HG03095 (cell line): ENCODE measurements around the gene VANGL2.

Experiments used
- ATAC-seq: cut with Tn5 transposase; IDR thresholded peaks from one replicate; pipeline ENCODE4 v1.9.1; 2021; ENCODE audit warnings: moderate library complexity; ENCODE audit not compliant: unreplicated experiment

Gene VANGL2

DNA sequence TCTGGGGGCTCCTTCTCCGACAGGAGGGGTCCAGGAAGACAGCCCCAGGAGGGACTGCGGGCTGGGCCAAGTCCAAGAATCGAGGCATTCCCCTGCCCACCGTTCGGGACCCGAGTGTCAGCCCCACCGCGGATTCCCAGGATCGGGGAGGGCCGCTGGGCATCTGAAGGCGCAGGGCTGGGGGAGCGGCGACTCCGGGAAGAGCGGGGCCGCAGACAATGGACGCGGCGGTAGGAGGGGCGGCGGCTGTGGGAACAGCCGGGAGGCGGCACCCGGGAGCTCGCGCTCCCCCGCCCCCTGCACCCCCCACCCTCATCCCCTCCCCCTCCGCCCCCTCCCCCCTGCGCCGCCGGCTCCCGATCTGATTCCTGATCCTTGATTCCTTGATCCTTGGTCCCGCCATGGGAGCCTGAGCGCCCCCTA is at the start of gene VANGL2:
VANGL2 (plus strand) TSS at position 342 of the 423 bp plus-strand sequence. CDS start 15,274 bp downstream, outside the sequence.
- no peak for ATAC-seq

DNA sequence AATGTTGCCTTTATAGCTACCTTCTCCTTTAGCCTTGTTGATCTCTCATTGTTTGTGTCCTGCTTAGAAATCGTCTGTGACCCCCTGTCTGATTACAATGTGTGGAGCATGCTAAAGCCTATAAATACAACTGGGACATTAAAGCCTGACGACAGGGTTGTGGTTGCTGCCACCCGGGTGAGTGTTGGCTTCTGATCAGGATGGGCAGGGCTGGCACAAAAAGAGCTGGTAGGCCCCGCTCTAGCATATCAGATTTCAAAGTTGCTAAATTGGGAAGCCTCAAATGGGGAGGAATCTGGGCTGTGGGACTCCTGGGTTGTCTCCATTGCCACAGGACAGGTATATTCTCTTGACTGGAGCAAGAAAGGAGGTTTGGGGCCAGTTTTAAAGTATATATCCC is 48.7 kb upstream of the VANGL2 start:
- no peak for ATAC-seq

DNA sequence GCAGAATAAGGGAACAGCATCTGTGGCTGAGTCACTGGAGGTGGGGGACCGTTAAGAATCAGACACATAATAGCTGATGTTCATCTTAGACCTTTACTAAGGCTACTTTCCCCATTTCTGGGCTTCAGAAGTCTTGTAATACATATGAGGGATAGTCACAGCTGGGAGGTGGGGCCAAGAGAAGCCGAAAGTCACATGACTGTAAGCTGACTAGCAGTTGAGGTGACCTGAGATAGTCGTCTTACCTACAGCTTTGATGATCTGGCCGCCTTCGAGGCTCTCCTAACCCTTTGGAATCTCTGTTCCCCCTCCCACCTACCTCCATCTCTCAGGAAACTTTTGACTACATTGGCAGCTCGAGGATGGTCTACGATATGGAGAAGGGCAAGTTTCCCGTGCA is 47.8 kb upstream of the VANGL2 start:
- ATAC-seq: no peak

DNA sequence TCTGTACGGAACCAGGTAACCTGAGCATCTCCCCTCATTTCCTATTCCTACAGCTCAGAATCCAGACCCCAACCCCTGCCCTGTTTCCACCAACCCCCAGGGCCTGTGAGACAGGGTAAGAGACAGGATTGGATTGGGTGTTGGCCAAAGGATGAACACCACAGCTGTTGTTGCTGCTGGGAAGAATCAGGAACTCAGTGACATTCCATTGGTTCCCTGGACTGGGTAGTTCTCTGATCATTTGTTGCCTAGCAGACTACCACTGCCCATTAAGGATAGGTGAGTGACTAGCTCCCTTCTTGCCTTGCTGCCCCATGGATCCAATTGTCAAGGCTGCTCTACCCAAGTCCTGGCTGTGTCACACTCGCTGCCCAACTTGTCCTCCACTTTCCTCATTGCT is 47.1 kb upstream of the VANGL2 start:
- ATAC-seq: no peak

DNA sequence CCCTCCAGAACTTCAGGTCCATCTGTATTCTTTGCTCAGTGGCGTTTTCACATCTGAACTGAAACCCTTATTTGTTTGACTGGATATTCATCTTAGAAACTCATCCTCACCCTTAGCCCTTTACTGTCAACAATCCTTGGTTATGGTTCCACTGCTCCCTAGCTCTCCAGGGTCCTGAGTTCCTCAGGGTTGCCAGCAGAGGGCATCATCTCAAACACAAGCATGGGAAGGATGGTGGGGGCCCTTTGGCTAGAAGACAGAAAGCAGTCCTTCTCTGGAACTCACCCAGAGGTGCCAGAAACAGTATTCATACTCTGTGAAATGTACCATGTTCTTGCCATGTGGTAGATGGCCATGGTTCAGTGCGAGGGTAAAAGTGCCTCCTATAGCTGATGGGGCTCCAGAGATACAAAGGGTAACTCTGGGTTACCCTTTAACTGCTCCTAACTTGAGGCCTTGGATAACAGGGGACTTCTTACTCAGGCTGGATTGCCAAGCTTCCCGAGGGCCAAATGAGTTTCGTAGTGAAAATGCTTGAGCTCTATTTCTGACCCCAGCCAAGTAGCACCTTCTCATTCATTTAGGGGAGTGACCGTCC is 45.9 kb upstream of the VANGL2 start:
- ATAC-seq: no peak

DNA sequence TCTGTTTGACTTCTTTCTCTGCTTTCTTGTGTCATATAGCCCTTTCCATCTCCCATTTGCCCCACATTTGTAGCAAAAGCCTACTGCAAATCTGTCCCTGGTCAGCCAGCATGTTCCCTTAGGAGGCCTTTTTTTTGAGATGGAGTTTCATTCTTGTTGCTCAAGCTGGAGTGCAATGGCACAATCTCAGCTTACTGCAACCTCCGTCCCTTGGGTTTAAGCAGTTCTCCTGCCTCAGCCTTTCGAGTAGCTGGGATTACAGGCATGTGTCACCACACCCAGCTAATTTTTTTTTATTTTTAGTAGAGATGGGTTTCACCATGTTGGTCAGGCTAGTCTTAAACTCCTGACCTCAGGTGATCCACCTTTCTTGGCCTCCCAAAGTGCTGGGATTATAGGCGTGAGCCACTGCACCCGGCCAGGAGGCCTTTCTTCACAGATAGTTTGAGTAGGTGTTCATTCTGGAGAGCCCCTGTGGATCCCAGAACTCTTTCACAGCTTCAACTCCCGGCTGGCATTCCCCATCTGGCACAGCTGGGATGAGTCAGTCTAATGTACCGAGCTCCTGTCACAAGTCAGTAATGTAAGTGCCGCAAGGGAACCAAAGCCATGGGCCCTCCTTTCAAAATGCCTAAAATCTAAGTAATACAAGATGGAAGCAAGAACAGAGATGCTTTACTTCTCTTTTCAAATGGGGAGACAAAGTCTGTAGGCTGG is 42.9 kb upstream of the VANGL2 start:
- ATAC-seq: no peak

DNA sequence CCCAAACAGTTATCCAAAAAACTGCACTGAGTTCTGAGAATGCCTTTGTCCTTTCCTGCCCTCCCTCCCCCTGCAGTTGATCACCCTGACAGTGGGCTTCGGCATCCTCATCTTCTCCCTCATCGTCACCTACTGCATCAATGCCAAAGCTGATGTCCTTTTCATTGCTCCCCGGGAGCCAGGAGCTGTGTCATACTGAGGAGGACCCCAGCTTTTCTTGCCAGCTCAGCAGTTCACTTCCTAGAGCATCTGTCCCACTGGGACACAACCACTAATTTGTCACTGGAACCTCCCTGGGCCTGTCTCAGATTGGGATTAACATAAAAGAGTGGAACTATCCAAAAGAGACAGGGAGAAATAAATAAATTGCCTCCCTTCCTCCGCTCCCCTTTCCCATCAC is 42.3 kb upstream of the VANGL2 start:
- no peak for ATAC-seq

DNA sequence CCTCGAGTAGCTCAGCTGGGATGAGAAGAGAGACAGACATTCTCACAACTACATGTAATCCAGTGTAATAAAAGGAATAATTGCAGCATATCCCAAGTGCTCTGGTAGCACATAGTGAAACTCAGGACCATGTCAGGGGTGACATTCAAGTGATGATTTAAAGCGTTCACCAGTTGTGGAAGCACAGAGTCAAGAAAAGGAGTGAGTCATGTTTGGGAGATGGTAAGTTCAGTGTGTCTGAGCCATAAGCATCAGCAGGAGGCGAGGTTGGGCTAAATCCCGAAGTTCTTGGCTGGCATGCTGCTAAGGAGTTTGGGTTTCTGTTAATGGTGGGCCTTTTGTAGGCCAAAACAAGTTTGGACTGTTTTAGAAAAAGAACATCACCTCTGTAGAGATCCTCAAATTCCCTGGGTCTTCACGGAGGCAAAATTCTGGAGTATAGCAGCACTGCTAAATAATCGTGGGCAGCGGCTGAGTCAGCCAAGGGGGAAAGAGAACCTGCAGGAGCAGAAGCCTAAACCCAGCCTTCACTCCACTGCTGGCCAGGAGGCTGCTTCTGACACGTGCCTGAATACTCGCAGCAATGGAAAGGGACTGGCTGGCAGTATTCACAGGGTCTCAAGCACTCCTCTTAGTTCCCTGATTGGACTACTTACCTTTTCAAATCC is 40.7 kb upstream of the VANGL2 start:
- ATAC-seq: no peak

DNA sequence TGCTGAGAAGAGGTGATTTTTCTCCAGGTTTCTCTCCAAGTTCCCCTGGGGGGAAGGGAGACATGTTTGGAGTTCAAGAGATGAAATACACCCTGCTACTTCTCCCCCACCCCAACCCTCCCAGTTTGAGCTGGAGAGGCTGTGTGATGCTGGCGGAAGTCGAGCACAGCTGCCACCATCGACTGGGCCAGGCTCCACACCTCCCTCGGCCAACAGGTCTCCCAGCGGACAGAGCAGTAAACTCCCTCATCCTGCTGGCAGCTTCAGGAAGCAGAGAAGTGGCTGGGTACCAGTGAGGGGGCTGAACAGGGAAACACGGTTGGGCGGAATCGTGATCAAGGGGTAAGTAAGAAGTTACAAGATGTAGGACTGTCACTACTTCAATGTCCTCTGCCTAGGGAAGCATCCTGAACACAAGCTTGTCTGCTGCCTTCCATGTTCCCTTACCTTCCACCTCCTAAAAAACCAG is 40.1 kb upstream of the VANGL2 start:
- ATAC-seq: no peak

DNA sequence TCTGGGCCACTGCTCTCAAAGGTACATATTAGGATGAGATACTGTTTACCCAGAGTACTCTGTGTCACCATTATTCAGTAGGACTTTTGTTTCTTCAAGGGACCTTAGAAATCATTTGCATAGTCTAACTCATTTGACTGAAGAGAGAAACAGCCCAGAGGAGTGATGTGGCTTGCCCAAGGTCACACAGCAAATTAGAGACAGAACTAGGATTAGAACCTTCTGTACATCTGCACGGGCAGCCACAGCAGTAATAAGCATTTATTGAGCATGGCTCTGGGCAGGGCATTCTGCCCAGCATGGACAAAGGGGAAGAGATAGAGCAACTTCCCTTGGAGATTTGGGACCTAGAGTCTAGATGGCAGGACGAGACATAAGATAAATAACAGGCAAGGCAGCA is 39.2 kb upstream of the VANGL2 start:
- ATAC-seq: no peak

DNA sequence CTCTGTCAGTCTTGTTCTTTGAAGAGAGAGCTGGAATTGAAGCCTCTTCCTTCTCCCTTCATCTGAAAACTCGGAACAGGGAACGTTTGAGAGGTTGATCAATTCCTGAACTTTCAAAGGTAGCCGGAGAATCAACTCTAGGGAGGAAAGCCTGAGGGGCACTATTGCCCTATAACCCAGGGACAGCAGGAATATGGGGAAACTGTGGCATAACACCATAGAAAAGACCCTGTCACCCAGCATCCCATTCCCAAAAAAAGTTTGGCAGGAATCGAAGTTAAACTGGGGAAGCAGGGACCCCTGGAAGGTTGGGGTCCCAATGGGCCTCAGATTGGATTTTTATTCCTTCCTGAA is 38.6 kb upstream of the VANGL2 start:
- ATAC-seq: no peak

DNA sequence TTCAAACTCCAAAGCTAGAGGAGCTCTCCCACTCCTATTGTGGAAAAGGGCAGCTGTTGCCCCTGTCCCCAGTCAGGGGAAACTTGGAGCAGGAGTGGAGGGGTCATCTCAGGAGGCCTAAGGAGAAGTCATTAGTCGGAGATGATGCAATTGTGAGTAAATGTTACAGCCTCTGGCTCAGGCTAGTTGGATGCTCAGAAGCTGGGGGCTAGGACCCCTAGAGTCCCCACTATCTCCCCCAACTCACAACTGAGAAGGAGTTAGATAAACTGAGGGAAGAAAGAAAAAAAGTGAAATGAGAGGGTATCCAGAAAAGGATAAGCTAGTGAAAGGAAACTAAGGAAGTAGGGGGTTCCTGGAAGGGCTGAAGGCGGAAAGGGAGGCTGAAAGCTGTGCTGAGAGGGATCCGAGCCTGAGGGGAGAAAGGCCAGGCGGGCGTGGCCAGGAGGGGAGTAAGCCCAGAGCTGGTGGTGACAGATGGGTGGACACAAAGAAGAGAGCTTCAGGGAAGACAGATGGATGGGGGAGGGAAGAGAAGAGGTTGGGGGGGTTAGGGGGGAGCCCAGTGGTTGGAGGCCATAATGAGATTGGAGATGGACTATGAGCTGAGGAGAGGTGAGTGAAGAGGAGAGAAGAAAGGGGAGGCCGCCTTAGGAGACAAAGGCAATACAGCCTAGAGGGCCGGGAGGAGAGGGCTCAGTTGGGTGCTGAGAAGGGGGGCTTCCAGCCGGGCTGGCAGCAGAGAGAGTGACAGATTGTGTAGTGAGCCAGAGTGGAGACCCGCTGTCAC is 38.0 kb upstream of the VANGL2 start:
- no peak for ATAC-seq

DNA sequence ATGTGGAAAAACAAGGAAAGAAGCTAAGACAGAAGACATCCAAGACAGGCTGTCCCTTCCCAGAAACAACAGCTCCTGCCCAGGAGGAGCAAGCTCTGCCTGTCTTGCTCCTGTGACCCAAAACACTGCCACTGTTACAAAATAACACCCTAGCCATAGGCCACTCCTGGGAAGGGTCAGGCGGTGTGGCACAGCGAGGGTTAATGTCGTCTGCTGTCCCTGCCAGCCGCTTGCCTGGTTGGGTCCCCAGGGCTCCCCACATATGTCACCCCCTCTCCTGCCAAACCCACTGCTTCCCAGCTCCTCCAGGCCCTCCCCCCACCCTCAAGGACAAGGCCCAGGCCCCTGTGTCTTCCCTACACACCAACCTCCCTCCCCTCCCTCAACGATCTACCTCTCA is 37.4 kb upstream of the VANGL2 start:
- ATAC-seq: no peak

DNA sequence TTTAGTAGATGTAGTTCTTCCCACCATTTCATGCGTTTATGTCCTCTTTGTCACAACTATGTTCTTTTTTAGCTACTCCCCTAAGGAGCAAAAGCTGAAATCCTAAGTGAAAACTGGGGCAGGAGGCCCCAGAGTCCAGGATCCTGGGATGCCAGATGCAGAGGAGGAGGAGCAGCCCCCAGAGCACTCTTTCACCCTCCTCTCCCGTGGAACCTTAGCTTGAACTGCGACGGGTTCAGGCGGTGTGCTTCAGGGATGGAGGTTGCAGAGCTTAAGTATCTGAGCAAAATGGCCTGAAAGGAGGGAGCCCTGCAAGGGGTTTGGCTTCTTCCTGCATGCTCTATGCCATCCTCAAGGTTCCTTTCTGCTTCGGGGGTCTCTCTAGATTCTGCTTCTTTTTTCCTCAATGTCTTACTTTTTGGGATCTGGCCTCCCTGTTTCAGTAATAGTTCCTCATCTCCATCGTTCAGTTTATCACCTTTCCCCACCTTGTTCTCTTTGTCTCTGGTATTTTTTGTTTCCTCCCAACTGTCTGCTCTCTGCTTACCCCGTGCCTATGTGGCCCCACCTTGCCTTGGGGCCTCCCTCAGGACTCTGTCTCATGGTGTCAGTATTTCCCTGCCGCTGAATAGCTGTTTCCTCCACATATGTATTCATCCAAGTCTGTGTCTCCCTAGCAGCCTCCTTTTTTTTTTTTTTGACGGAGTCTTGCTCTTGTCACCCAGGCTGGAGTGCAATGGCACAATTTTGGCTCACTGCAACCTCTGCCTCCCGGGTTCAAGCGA is 36.2 kb upstream of the VANGL2 start:
- ATAC-seq: no peak

DNA sequence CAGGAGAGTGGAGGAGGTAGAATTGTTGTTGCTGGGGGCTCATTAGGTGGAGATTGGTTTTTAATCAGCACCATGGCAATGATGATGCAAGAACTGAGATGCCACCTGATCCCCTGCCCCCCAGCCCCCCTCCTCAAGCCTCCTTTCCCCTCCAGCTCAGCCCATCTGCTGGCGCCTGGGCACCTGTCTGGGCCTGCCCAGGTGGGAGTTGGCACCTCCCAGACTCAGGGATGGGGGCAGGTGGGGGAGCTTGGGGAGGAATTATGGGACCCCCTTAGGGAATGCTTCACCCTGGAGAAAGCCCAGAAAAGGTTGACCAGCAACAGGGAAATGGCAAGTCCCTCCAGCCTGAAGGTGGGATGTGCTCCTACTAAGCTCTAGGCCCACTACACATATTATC is 35.0 kb upstream of the VANGL2 start:
- ATAC-seq: no peak

DNA sequence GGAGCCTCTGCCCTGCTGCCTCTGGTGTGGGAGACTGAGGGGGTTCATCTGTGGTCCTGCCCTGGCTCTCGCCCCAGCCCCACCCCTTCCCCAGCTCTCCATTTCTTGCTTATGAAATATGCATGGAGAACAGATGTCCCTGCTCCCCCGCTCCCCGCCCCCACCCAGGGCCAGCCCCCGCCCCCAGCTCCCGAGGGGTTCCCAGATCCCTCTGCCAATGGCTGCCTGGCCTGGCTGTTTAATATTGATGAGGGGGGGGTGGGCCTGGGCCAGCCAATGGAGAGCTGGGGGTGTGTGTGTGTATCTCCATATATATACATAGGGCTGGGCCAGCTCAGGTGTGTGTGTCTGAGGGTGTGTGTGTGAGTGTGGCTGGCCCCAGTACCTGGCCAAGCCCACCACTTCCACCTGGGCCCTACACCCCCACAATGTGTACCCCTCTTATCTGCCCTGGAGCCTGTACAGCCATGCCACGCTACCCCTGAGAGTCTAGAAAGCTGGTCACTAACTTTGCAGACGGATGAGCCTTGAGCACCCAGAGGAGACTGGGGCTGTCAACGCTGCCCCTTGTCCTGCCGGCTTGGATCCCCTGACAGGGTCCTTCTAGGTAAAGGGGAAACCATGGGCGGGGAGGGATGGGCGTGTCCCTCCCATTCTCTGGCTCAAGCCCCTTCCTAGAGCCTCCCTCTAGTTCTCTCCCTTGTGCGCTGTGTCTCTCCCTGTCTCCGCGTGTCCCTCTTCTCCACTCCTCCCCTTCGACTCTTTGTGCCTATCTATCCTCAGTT is 33.4 kb upstream of the VANGL2 start, which contains the start of gene NHLH1:
NHLH1 (plus strand) TSS at position 341 of the 785 bp plus-strand sequence. CDS start 3,661 bp downstream, outside the sequence.
- no peak for ATAC-seq

DNA sequence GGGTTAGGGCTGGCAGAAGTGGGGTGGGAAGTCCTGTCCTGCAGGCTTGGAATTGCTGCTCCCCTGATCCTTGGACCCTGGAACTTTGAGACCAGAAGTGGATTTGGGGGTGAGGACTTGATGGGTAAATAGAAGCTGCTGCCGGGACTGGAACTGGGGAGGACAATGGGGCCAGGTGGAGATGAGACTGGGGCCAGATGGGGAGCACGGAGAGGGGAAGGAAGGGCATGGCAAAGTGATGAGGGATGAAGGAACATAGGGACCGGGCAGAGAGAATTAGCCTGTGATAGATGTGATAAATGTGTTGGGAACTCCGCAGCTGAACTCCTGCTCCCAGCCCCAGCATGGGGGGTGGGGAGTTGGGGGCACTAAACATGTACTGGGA is 32.9 kb upstream of the VANGL2 start:
- no peak for ATAC-seq

DNA sequence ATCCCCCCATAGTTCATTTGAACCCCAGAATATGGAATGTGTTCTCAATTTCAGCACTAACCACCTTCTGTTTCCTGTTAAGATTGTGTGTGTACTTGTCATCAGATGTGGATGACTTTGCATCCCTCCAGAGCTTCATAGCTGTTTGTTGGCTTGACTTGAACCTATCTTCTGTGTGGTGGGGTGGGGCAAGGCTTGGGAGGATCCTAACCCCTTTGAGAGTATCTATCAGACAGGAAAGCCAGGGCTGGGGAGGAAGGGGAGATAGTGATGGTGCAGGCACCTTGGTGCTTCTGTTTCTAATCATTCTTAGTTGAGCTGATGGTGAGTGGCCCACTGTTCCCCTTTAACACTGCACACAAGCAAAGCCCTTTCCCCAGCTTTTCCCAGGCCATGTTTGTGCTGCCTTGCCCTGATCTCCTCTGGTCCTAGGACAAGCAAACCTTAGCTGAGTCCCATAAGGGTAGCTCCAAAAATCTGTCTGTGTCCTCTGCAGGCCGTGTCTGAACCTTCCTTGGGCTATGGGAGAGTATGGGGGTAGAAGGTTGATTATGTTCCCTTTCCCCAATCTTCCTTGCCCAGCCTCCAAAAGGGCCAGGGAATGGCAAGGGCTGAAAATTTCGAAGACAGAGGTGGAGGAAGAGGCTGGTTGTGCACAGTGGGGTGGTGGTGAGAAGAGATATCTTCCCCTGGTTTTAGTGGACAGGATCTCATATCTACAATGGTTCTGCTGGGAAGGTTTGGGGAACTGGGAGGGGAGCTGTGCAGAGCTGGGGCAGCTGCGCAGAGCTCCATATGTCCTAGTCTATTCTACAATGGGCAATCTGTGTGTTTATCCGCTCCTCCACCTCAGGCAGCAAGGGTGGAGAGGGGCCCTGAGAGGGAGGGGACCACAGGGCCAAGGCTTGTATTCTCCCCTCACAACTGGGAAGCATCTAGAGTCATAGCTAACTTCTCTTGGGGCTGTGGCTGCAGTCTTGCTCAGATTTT is 32.1 kb upstream of the VANGL2 start:
- ATAC-seq: no peak

DNA sequence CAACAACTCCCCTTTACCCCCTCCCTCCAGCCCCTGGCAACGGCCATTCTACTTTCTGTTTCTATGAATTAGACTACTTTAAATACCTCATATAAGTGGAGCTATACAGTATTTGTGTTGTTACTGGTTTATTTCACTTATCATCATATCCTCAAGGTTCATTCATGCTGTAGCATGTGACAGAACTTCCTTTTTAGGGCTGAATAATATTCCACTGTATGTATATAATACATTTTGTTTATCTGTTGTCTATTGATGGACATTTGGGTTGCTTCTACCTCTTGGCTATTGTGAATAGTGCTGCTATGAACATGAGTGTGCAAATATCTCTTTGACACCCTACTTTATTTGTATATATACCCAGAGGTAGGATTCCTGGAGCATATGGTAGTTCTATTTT is 31.3 kb upstream of the VANGL2 start:
- no peak for ATAC-seq
